WTC11 (cell line): ENCODE results near the gene ANKRD62.

Source experiments
- CTCF ChIP-seq: fragments of 200-600 bp; IDR thresholded peaks from 2 replicates; pipeline ENCODE4 v1.8.0; 2022; ENCODE audit warnings: antibody characterized with exemption
- ZNF671 ChIP-seq: fragments of 250-450 bp; sonication (Bioruptor Pico); IDR thresholded peaks from 2 replicates; pipeline ENCODE4 v1.8.0; 2021; ENCODE audit warnings: mild to moderate bottlenecking
- TF ChIP-seq, protein P1 (sequence below): sonication (generic); formaldehyde crosslinking; conservative IDR thresholded peaks from 2 replicates; pipeline ENCODE4 v1.8.1; 2022; ENCODE audit warnings: mild to moderate bottlenecking, missing genetic modification reagents

DNA sequence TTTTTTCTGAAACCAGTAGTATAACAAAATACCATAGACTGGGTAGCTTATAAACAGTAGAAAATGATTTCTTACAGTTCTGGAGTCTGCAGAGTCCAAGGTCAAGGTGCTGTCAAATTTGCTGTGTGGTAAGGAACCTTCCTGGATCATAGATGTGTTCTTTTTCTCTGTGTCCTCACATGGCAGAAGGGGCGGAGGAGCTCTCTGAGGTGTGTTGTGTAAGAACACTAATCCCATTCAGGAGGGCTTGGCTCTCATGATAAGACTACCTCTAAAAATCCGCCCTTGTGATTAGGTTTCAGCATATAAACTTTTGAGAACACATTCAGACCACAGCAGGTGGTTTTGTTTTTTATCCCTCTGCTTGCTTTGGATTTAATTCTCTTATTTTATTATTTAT lies 25.7 kb downstream of the ANKRD62 start:
- TF ChIP-seq CTCF (no peak), ZNF671 (CRISPR knock-in tag) (no peak)
- TF ChIP-seq, protein P1, sequence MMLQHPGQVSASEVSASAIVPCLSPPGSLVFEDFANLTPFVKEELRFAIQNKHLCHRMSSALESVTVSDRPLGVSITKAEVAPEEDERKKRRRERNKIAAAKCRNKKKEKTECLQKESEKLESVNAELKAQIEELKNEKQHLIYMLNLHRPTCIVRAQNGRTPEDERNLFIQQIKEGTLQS (CRISPR knock-in tag), result no peak
